NCI-H1694 treated with DMSO at 0.1 percent for 48 hours (cell line): ENCODE data around the gene ADM2.
"Not testable (repeated sequence)": the region's sequence is repeated elsewhere in the genome, so short reads cannot be mapped to it uniquely, and the experiment has no call there.

Source experiments
- DNase-seq: peaks from one replicate; lab custom pipeline; 2025; lab: John Stamatoyannopoulos, UW

The ADM2 gene, protein sequence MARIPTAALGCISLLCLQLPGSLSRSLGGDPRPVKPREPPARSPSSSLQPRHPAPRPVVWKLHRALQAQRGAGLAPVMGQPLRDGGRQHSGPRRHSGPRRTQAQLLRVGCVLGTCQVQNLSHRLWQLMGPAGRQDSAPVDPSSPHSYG

GRCh38 chr22:50481440-50482106 is at the start of gene ADM2:
Gene ADM2 (plus strand): TSS chr22:50481543. CDS start chr22:50481848, 305 bp downstream.
- no peak for DNase-seq

GRCh38 chr22:50432131-50432876 is 49.0 kb upstream of the ADM2 start:
- no peak for DNase-seq

DNA sequence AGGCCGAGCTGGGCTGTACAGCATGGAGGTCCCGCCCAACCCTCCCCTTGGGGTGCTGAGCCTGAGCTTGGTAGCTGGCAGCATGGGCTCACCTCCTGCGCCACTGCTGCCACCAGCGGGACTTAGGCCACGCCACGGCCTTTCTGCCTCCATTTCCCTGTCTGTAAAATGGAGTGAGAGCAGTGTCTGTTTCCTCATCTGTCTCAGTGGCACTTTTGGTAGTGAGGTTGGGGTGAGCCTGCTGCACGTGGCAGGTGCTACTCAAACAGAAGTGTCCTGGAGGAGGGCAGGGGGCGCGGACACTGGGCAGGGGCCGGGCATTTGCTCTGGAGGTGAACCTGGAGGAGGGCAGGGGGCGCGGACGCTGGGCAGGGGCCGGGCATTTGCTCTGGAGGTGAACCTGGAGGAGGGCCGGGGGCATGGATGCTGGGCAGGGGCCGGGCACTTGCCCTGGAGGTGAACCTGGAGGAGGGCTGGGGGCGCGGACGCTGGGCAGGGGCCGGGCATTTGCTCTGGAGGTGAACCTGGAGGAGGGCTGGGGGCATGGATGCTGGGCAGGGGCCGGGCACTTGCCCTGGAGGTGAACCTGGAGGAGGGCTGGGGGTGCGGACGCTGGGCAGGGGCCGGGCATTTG is 48.3 kb upstream of the ADM2 start:
- not testable (repeated sequence) for DNase-seq

DNA sequence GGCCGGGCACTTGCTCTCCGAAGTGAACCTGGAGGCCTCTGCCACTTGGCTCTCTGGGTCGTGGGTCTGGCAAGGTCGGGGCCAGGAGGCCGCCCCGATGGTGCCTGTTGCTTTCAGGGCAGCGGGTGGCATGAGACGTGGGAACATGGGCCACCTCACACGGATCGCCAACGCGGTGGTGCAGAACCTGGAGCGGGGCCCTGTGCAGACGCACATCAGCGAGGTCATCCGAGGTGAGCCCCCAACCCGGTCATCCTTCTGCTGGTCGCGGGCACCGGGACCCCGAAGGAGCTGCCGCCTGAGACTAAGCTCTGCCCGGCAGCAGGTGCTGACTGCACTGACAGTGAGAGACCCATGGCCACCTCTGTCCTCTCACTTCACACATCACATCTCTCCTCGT is 46.5 kb upstream of the ADM2 start:
- DNase-seq: no peak

- DNase-seq: no peak
Observed at GRCh38 chr22:50435291-50436014, 45.9 kb upstream of the ADM2 start.

DNA sequence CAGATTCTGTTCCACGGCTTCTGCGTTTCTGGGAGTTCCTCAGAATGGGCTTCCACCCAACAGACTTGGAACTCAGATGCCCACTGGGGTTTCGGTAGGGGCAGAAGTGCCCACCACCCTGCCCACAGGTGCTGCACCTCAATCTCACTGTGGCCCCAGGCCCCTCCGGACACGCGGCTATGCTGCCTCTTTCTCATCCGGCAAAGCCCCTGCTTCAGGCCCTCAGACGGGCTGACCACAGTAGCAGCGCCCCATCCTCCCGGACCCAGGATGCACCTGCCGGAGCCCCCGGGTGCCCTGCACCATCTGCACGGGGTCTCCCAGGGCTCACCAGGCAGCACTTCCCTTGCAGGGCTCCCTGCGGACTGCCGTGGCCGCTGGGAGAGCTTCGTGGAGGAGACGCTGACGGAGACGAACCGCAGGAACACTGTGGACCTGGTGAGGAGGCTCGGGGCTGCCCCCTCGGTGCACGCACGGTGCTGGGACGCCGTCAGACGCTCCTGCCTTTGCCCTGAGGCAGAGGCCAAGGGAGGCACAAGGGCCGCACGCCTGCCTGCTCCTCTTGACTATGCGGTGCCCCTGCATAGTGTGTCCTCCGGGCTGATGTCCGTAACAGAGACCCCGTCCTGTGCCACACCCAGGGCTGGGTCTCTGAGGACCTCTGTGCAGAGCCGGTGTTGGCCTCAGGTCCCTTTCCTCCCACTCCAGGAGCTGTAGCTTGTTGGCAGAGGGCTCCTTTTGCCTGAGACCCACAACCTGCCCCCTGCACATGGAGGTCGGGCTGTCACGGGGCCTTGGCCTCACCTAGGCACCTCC is 45.1 kb upstream of the ADM2 start:
- no peak for DNase-seq

GRCh38 chr22:50436841-50437341 is 44.5 kb upstream of the ADM2 start:
- DNase-seq: no peak

- DNase-seq: no peak
Observed at GRCh38 chr22:50437511-50438304, 43.6 kb upstream of the ADM2 start.

DNA sequence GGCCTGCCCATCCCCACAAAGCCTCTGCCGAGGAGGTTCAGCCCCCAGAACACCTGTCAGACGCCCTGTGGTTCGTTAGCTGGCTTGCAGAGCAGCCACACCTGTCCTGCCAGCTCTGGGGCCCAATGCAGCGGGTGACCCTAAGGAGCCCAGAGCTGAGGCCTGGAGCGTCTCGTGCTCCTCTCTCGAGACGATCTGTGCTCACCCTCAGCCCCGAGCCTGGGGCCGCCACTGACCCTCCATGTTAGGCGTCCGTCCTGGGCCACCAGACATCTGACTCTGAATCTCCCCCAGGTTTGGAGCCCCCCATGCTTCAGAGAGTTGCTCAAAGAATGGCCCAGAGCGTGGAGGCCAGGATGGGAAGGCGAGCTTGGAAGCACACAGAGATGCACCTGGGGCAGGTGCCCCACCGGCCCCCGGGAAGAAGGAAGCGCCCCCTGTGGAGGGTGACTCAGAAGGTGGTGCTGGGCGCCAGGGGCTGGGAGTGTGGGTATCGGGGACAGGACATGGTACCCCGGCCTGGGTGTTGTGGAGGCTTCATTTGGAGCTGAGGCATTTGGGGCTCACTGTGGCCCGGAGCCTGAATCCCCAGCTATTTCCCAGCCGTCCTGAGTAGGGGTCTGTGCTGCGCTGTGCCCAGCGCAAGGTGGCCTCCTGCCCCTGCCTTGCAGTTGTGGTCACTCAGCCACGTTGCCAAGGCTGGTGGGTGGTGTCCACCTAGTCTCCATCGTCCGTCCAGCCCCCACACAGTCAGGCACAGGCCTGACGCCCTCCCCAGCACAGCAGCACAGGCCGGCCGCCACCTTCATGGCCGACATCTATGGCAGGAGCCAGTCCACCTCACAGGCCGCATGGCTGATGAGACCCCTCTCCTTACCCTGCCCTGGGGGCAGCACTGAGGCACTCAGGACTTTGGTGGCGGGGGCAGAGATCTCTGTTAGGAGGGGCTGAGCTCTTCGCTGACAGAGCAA is 42.8 kb upstream of the ADM2 start:
- DNase-seq: no peak

GRCh38 chr22:50439314-50439870 is 42.0 kb upstream of the ADM2 start:
- DNase-seq: no peak

DNA sequence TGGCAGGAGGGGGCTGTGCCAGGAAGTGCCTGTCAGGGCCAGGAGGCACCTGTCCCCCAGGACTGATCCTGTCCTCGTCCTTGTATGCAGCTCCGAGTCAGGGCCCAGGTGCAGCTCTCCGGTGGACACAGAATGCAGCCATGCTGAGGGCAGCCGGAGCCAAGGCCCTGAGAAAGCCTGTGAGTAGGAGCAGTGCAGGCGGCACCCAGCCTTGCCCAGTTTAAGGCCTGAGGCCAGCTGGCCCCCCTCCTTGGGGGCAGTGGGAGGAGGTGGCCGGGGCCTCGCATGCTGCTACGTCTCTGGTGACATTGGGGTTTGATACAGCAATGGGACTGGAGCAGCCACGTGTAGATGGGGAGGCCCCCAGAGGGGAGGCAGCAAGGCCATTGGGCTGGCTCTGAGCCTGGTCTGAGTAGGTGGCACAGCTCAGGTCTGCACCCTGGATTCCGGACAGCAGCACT is 41.4 kb upstream of the ADM2 start:
- DNase-seq: no peak

DNA sequence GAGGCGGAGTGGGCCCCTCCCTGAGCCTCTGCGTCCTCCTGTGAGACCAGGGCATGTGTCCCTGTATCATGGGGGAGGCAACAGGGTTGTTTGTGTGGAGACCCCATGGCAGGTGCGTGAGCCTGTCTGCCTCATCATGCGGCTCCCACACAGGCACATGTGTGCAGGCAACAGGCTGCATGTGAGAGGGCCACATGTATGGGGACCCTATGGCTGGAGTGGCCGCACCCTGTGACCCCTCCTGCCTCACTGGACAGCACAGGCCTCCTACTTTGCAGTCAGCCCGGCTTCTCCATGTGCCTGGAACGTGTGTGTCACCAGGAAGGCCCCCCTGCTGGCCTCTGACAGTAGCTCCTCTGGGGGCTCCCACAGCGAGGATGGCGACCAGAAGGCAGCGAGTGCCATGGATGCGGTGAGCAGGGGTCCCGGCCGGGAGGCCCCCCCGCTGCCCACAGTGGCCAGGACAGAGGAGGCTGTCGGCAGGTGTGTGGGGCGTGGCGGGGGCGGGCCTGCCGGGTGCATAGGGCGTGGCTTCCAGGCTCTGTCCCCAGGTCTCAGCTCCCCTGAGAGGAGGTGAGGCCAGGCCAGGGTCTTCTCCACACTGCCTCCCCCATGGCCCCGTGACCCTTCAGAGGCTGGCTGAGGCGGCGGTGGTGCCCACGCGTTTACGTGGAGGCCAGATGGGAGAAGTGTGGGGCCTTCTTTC is 40.6 kb upstream of the ADM2 start:
- no peak for DNase-seq

DNA sequence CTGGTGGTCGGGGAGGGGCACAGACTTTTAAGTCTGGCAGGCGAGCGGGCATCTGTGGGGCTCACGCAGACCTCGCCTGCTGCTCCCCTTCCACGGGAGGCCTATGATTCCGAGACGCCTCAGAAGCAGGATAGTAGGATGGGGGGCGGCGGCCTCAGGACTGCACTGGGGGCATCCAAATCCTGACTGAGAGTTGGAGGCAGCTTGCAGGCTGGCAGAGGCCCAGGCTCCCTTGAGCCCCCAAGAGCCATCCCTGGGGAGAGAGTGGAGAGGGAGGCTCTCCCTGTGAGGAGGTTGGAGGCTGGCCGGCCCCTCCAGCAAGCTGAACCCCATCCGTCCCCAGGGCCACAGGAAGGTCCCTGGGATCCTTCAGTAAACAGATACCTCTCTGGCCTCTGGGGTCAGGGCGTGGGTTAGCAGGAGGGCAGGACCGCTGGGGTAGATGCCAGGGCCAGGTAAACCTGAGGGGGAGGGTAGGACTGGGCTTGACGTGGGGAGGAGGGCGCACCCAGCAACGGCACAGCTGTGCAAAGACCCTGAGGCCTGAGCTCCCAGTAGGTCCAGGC is 39.8 kb upstream of the ADM2 start:
- no peak for DNase-seq

DNA sequence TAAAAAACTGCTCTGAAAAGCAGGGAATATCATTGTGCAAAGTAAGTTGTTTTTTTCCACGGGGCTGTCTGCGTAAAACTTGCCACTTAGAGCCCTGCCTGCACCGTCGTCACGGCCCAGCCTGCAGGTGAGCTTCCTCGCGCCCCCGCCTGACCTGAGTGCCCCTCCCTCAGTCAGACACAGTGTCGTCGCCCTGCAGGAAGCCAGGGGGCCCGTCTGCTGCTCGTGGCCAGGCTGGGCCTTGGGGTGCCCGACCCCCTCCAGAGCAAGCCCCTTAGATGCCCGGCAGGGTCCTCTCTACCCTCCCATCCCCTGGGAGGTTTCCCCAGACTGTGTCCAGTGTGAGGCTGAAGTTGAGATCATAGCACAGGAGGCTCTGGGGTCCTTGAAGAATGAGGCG is 38.1 kb upstream of the ADM2 start:
- no peak for DNase-seq

GRCh38 chr22:50443801-50444625 is 37.3 kb upstream of the ADM2 start:
- DNase-seq: no peak

GRCh38 chr22:50444663-50445062 is 36.7 kb upstream of the ADM2 start:
- DNase-seq: no peak
